ENCODE results near the gene LONP2. TPM values are rescaled to one million over a fixed set of nuclear protein-coding genes. Genes with fewer than 3 reads are reported as not detected.

Gene LONP2
- total RNA-seq, 1 experiment from 2014 or later, result 41.5 TPM

DNA sequence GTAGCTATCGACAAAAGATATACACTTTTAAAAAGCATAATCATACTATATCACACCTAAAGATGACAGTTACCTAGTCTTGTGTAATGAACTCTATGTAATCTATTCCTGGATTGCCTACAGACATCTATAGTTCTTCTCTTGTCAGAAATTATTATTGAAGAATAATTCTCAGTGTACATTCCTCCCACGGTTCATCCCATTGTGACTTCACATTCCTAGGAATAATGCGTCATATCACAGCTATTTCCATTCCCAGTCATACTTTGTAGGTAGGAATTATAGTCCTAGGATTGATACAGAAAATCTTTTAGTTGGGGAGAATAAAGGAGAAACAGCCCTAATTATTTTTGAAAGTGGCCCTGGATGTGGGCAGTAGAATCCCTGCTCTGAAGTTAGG lies 47.2 kb downstream of the LONP2 start:
- no peak overlapping the region for H3K4me3 ChIP-seq (ENCODE audit: low read length)
- peaks cover 4% of the 10 kb centered on the region for H3F3A ChIP-seq (ENCODE audit: low read length, unreplicated experiment)
- DNase-seq, result no peak
- no peak overlapping the region for H3K9ac ChIP-seq (ENCODE audit: low read length)
- peaks cover 20% of the 10 kb centered on the region for H3K36me3 ChIP-seq (ENCODE audit: low read depth, low read length)
- no peaks in the 10 kb centered on the region for H3K9me3 ChIP-seq (ENCODE audit: low read length)
- CTCF ChIA-PET, result no interaction called here
- H3K4me1 ChIP-seq (ENCODE audit: insufficient read depth, low read length), result peaks cover 32% of the 10 kb centered on the region
- H4K20me1 ChIP-seq (ENCODE audit: low read length), result no peaks in the 10 kb centered on the region
- TF ChIP-seq, protein P1, sequence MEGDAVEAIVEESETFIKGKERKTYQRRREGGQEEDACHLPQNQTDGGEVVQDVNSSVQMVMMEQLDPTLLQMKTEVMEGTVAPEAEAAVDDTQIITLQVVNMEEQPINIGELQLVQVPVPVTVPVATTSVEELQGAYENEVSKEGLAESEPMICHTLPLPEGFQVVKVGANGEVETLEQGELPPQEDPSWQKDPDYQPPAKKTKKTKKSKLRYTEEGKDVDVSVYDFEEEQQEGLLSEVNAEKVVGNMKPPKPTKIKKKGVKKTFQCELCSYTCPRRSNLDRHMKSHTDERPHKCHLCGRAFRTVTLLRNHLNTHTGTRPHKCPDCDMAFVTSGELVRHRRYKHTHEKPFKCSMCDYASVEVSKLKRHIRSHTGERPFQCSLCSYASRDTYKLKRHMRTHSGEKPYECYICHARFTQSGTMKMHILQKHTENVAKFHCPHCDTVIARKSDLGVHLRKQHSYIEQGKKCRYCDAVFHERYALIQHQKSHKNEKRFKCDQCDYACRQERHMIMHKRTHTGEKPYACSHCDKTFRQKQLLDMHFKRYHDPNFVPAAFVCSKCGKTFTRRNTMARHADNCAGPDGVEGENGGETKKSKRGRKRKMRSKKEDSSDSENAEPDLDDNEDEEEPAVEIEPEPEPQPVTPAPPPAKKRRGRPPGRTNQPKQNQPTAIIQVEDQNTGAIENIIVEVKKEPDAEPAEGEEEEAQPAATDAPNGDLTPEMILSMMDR (conservative IDR thresholded peaks at IDR 0.05; ENCODE audit: low read depth, low read length), result no peak
- TF ChIP-seq EZH2 (IDR thresholded peaks at IDR 0.05; ENCODE audit: low read length, unreplicated experiment), result no peak
- no peak for TF ChIP-seq EZH2phosphoT487 (IDR thresholded peaks at IDR 0.05; ENCODE audit: borderline replicate concordance, low read length)
- no peak for ATAC-seq
- no peak overlapping the region for H3K27ac ChIP-seq (ENCODE audit: low read length)
- H3K27me3 ChIP-seq (ENCODE audit: low read length), result no peaks in the 10 kb centered on the region
- BruUV-seq (replicated peaks), result no TSS peak
- H2AFZ ChIP-seq (ENCODE audit: low read length), result no peak overlapping the region
- no peaks in the 10 kb centered on the region for H3K79me2 ChIP-seq (ENCODE audit: low read length)
- H3K4me2 ChIP-seq (ENCODE audit: low read length), result no peak overlapping the region
- POLR2A ChIA-PET (ENCODE audit: unreplicated experiment), result no interaction called here
- H3K9me2 ChIP-seq (replicated peaks; ENCODE audit: low read length), result no peaks in the 10 kb centered on the region
- intact Hi-C loops (cut with micrococcal nuclease), result no loop called here

DNA sequence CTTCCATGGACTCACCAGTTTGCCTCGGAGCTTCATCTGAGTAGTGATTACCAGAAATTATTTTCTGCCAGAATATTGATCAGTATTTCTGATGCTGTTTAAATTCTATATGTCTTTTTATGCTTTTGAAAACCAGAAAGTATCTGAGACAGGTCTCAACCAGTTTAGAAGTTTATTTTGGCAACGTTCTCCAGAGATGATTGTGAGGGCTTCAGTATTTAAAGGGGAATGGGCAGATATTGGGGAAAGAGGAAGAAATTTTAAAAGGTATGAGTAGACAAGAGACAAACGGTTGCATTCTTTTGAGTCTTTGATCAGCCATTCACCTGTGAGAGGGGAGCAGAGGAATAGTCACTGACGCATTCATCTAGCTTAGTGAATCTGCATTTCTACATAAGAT lies 47.7 kb downstream of the LONP2 start:
- Histone ChIP-seq H3K4me2 (ENCODE audit: low read length) (no peak overlapping the region), H4K20me1 (ENCODE audit: low read length) (no peaks in the 10 kb centered on the region), H3F3A (ENCODE audit: low read length, unreplicated experiment) (peaks cover 4% of the 10 kb centered on the region), H2AFZ (ENCODE audit: low read length) (no peak overlapping the region), H3K9me3 (ENCODE audit: low read length) (no peaks in the 10 kb centered on the region), H3K27ac (ENCODE audit: low read length) (no peak overlapping the region), H3K4me1 (ENCODE audit: insufficient read depth, low read length) (peaks cover 32% of the 10 kb centered on the region), H3K36me3 (ENCODE audit: low read depth, low read length) (peaks cover 21% of the 10 kb centered on the region), H3K4me3 (ENCODE audit: low read length) (no peak overlapping the region), H3K27me3 (ENCODE audit: low read length) (no peaks in the 10 kb centered on the region), H3K9me2 (replicated peaks; ENCODE audit: low read length) (no peaks in the 10 kb centered on the region), H3K79me2 (ENCODE audit: low read length) (no peaks in the 10 kb centered on the region), H3K9ac (ENCODE audit: low read length) (no peak overlapping the region)
- intact Hi-C loops (cut with micrococcal nuclease), result no loop called here
- BruUV-seq (replicated peaks), result no TSS peak
- TF ChIP-seq, protein P1 (conservative IDR thresholded peaks at IDR 0.05; ENCODE audit: low read depth, low read length), result no peak
- TF ChIP-seq EZH2 (IDR thresholded peaks at IDR 0.05; ENCODE audit: low read length, unreplicated experiment) (no peak), EZH2phosphoT487 (IDR thresholded peaks at IDR 0.05; ENCODE audit: borderline replicate concordance, low read length) (no peak)
- POLR2A ChIA-PET (ENCODE audit: unreplicated experiment), result no interaction called here
- CTCF ChIA-PET, result no interaction called here
- ATAC-seq, result no peak
- no peak for DNase-seq

DNA sequence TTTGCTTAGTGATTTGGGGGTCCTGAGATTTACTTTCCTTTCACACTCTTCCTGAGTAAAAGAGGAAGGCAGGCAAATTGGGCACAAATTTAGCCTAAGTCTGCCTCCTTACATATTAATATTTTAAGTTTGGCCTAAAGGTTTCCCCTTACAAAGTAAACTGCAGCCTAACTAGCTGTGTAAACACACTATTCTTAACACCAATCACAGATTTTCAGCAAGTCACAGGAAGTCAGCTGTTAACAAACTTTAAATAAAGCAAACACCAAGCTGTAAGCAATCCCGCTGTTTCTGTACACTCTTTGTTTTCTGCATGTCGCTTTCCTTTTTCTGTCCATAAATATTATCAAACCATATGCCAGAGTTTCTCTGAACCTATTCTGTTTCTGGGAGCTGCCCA lies 48.4 kb downstream of the LONP2 start:
- POLR2A ChIA-PET (ENCODE audit: unreplicated experiment), result no interaction called here

More for the DNA sequence above, 48.4 kb downstream of the LONP2 start:
- DNase-seq (peak; percentile 19), ATAC-seq (peak; percentile 71)
- Histone ChIP-seq H2AFZ (ENCODE audit: low read length) (no peak overlapping the region), H3K9ac (ENCODE audit: low read length) (no peak overlapping the region), H3K4me2 (ENCODE audit: low read length) (peak overlapping the region; percentile 13; the same call in 1 of the 2 replicates), H3K9me3 (ENCODE audit: low read length) (no peaks in the 10 kb centered on the region), H3K36me3 (ENCODE audit: low read depth, low read length) (peaks cover 20% of the 10 kb centered on the region), H3K9me2 (replicated peaks; ENCODE audit: low read length) (no peaks in the 10 kb centered on the region), H3K4me3 (ENCODE audit: low read length) (no peak overlapping the region), H3K79me2 (ENCODE audit: low read length) (no peaks in the 10 kb centered on the region), H3F3A (ENCODE audit: low read length, unreplicated experiment) (peaks cover 4% of the 10 kb centered on the region), H3K27me3 (ENCODE audit: low read length) (no peaks in the 10 kb centered on the region), H4K20me1 (ENCODE audit: low read length) (no peaks in the 10 kb centered on the region), H3K4me1 (ENCODE audit: insufficient read depth, low read length) (peaks cover 32% of the 10 kb centered on the region), H3K27ac (ENCODE audit: low read length) (no peak overlapping the region)
- no TSS peak for BruUV-seq (replicated peaks)
- TF ChIP-seq EZH2phosphoT487 (IDR thresholded peaks at IDR 0.05; ENCODE audit: borderline replicate concordance, low read length) (no peak), EZH2 (IDR thresholded peaks at IDR 0.05; ENCODE audit: low read length, unreplicated experiment) (no peak)
- TF ChIP-seq, protein P1 (conservative IDR thresholded peaks at IDR 0.05; ENCODE audit: low read depth, low read length), result no peak
- intact Hi-C loops (cut with micrococcal nuclease), result no loop called here
- CTCF ChIA-PET, result no interaction called here
